ENCODE results near the gene THAP4.

THAP4 gene

DNA sequence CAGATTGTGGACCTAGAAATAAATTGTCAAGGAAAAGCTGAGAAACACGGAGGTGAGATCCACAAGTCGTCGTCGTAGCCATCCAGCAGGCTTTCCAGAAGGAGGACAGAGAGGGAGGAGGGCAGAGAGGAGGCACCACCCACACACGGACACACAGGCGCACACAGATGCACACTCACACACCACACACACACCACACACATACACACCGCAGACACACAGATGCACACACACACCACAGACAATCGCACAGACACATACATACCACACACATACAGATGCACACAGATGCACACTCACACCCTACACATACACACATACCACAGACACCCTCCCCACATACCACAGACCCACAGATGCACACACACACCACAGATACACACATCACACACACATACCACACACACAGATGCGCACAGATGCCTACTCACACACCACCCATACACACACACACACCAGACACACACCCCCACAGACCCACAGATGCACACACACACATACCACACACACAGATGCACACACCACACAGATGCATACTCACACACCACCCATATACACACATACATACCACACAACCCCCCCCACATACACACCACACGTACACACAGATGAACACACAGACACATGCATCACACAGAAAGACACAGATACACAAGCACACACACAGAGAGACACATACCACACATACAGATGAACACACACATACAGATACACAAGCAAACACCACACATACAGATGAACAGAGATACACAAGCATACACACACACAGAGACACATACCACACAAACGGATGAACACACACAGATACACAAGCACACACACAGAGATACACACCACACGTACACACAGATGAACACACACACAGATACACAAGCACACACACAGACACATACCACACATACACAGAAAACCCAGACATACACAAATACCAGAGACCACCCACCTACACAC is 91.2 kb downstream of the THAP4 start:
- DNase-seq = no peak

DNA sequence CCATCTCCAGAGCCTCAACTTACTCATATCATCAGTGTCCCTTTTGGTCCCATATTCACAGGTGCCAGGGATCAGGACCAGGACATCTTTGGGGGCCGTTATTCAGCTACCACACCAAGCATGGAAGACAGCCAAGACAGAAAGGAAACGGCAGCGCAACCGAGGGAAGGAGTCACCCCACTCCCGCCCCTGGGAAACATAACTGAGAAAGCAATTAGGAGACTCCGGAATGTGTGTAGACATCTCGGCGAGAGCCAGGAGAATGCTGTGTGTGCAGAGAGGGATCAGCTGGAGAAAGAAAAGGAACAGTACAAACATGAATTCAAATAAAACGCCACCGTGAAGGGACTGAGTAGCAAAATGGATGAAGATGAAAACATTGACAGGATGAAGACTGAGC is 91.9 kb downstream of the THAP4 start:
- DNase-seq = peak; percentile 86

DNA sequence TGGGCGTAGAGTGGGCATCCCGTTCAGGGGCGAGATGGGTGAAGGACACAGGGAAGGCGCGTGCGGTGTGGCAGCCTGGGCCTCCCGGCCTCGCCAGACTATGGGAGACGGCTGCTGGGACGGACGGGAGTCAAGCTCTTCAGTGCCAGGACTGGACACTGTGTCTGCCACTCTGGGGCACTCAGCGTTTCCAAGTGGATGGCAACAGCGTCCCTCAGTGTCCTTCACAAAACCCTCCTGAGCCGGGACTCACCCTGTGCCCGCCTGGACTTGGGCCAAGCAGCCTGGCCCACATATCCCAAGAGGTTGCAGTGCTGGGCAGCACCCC is 94.7 kb downstream of the THAP4 start:
- DNase-seq = no peak

DNA sequence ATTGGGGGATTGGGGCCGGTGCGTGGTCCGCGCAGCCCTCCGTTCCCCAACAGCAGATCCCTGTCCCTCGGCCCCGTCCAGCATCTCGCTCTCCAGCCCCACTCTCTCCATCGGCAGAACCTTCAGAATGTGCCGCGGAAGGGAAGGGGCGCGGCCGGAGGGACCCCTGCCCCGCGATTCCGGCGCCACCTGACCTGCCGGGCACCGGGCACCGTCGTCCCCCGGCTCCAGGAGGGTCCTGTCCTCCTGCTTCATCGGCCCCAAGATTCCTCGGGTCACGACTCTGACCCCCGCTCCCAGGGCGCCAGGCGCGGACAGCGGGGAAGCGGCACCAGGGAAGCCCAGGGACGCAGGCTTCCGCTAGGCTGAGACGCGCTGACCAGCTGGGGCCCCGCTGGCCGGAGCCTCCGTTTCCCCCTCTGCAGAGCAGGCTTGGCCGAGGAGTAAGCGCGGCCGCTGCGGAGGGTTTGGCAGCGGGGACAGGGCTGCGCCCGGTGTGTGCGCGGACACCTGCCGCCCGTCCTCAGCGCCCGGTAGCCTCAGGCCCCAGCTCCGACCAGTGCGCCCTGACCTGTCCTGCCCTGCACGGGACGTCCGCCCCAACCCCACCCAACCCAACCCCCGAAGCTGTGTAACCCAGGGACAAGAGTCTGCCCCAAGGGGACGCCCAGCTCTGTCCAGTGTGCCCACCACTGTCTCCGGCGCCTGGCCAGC is 95.2 kb downstream of the THAP4 start:
- DNase-seq = no peak

DNA sequence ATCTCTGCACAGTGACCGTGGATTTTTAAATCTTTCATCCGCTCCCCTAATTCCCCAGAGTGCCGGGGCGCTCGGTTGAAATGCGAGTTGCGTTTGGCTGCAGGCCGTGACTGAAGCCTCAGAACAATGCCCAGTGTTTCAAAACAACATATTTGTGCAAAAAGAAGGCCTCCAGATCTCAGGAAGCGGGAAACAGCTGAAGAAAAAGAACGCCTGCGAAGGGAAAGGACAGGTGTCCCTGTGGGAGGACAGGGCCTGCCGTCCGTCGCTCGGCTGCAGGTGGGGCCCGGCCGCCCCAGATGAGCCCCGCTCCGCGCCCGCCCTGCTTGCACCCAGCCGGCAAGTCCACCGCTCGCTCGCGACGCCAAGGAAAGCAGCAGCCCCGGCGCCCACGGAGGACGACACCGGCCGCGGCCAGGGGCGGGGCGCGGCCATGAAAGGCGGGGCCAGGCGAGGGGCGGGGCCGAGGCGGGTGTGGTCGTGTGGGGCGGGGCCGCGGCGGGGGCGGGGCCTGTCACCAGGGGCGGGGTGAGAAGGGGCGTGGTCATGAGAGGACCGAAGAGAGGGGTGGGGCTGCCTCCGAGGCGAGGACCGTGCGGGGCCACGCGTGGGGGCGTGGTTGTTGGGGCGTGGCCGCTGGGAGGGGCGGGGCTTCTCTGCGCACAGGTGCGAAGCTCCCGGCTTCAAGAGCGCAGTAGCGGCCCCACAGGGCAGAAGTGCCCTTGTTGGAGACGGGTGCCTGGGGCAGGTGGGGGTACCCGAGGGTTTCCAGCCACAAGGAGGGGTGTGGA is 96.0 kb downstream of the THAP4 start:
- peak; percentile 66 for DNase-seq

DNA sequence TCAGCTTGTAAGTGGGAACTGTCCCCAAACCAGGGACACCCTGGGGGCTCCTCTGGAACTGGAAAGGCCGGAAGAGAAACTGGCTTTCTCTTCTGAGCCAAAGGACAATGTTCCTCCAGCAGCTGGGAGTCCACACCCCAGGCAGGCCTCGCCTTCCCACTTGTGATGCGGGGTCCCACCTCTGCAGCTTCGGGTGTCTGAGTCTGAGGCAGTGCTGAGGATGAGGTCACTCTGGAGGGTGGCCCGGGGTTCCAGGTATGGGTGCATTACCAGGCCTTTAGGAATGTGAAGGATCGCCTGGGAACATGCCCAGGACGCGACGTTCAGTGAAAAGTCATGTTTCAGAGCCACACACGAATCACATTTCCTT is 96.6 kb downstream of the THAP4 start:
- peak; percentile 25 for DNase-seq

DNA sequence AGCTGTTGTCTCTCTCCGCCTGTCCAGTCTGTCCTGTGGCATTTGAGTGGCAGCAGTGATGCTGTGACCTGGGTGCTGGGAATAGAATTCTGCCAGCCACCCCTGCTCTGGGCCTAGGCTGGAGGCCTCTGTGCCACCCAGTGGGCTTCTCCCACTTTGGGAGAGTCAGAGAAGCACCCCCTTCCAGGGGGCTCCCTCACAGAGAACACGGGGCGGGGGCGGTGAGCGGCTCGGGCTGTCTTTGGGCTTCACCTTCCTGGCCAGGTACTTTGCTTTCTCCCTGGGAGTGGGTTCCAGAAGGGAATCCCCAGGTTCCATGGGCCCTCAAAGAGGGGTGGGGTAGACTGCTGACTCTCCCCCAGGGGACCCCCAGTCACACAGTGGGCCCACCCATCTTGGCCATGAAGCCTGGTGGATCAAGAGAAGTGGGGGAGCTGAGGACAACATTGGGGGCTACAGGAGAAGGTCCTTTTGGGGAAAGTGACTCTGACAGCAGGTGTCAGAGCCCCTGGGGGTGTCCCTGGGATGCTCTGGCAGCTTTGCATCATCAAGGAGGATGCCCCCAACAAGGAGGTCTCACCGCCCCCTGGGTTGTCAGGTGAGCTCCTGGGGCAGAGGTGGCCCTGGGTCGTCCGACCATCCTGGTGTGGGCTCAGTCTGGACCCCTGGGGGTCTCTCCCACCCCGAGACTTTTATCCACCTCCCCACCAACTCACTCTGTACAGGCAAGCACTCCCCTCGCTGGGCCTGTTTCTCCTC is 97.2 kb downstream of the THAP4 start:
- DNase-seq = no peak

DNA sequence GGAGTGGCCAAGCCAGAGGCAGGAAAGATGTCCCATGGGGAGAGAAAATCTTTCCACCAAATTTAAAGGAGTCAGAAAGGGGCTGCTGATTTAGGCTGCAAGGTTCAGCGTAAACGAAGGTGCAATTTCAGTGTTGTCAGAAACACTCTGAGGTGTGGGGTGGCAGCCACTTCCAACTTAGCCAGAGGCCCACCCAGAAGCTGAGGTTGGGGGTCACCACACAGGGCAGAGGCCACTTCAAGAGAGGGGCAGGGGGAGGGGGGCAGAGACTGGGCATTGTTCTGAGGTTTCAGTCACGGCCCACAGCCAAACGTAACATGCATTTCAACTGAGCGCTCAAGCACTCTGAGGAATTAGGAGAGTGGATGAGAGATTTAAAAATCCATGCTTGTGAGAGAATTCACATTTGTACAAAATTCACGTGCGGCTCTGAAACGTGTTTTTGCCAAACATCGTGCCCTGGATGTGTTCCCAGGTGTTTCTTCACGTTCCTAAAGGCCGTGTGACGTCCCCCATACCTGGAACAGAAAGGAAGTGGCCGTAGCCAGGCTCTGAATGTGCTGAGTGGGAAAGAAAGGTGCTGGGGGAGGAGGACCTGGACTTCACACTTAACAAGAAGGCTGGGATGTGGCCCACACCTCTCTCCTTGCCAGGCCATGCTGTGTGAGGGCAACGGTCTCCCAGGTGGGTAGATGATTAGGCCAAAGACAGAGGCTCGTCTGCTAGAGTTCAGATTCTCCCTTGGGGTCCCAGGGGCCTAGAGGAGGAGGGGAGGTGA is 97.9 kb downstream of the THAP4 start:
- no peak for DNase-seq

DNA sequence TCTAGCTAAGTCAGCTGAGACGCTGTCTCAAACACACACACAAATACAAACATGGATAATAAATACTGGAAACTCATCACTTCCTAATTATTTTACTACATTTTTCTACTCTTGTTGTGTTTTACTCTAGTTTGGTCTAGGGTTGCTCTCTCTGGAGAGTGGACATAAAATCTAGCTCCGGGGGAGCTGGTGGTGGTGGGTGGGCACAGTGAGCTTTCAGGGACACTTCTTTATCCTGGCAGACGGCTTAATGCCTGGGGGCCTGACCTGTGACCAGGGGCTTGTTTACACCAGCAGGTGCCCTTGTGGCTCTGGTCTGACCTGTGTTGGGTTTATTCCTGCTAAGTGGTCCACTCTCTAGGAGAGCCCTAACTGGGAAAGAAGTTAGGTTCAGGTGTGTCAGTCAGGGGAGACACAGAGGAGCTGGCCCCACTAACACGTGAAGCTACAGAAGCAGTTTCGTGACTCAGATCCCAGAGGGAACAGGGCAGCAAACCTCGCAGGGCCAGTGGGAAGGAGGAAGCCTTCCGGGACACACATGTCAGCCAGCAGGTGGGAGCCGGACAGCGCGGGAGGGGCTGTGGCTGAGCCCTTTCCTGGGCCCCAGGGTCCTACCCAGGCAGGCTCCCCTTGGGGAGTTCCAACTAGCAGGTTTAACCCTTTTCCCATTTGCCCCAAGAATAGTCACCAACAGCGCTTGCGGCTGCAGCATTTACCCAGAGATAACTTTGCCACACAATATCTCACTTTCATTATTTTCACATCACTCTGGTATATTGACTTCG is 100.9 kb downstream of the THAP4 start:
- no peak for DNase-seq

DNA sequence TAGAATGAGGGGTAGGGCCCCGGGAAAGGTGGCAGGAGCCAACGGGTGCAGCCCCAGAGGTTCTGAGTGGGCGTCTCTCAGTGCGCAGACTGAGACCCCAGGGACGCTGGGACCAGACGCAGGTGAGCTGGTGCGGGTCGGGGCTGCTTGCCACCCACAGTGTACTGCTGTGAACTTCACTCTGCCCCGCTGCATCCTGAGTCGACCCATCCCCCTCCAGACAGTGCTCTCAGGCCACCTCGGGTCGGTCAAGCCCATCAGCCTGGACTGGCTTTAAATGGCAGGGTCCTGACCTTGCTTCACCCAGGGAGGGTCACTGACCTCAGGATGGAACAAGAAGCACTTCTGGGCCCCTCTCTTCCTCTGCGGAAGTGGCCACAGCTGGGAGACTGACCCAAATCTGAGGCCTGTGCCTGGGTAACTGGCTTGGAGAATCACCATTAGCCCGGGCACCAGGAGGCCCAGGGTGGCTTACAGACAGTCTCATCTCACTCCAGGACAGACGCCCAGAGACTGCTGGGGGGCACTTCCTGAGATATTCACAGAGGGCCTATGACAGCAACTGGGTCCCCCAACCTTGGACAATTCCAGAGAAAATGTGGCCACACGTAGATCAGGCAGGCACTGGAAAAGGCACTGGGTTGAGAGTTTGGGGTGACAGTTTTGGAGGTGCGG is 102.1 kb downstream of the THAP4 start:
- no peak for DNase-seq
